OCI-LY1 (cell line): Measurements from ENCODE around the gene IL18R1.

Experiments used
- EZH2 ChIP-seq: fragments of 200-600 bp; sonication (generic), shearing (Covaris generic); IDR thresholded peaks from 2 replicates; pipeline ENCODE4 v1.8.0; 2017; ENCODE audit warnings: borderline replicate concordance, mixed run types, mild to moderate bottlenecking, antibody characterized with exemption, low read length, moderate library complexity, mixed read lengths
- TF ChIP-seq, protein P1 (sequence below): fragments of 200-600 bp; sonication (generic), shearing (Covaris generic); IDR thresholded peaks from 2 replicates; pipeline ENCODE4 v1.5.1; 2017; ENCODE audit warnings: mild to moderate bottlenecking, antibody characterized with exemption, low read length, moderate library complexity, mixed read lengths

DNA sequence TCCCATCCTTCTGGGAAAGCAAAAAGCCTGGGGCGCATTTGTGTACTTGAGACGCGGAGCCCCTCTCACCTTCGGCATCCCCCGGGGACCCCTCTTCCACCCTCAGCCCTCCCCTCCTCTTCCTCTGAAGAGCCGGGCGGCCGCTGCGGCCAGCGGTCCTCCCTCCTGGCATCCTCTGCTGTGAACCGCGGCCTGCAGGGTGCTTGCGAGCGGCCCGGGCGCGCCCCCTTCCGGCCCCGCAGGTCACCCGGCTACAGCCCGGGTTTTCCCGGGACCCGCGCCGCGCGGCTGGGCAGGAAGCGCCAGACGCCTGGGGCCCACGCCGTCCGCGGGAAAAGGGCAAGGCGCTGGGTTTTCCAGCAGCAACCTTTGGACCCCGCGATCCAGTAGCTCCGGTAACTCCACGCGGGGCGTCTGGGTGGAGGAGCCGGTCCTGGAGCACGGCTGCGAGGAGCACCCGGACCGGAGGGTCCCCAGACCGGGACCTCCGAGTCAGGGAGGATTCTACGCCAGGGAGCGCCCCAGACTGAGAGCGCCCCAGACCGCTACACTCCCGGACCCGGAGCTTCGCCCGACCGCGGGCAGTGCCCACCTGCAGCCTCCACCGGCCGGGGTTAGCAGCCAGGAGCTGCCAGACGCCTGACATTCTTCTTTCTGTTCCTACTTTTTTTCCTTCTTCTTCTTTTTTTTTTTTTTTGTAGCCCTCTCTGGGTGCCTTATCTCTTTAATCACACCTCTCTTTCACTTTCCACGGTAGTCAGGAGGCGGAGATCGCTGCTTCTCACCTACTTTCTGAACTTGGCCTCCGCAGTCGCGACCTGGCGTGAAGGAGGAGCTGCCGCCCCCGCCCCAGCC lies at the start of gene IL18R1:
- no peak for TF ChIP-seq EZH2
- TF ChIP-seq, protein P1, sequence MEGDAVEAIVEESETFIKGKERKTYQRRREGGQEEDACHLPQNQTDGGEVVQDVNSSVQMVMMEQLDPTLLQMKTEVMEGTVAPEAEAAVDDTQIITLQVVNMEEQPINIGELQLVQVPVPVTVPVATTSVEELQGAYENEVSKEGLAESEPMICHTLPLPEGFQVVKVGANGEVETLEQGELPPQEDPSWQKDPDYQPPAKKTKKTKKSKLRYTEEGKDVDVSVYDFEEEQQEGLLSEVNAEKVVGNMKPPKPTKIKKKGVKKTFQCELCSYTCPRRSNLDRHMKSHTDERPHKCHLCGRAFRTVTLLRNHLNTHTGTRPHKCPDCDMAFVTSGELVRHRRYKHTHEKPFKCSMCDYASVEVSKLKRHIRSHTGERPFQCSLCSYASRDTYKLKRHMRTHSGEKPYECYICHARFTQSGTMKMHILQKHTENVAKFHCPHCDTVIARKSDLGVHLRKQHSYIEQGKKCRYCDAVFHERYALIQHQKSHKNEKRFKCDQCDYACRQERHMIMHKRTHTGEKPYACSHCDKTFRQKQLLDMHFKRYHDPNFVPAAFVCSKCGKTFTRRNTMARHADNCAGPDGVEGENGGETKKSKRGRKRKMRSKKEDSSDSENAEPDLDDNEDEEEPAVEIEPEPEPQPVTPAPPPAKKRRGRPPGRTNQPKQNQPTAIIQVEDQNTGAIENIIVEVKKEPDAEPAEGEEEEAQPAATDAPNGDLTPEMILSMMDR: peak; percentile 66
